HCT116 (cell line): ENCODE measurements around the gene LORICRIN. TPM values are rescaled to one million over a fixed set of nuclear protein-coding genes. Genes with fewer than 3 reads are reported as not detected.

ENCODE experiments used
- ATAC-seq: fragments of 200-7000 bp; cut with Tn5 transposase; 2 replicates; pipeline ENCODE4 v1.9.1; 2020; ENCODE audit warnings: mild to moderate bottlenecking, moderate library complexity
- BruUV-seq: library from RNA; stranded (reverse); fragments of 400-500 nt; replicated peaks from 2 replicates; lab custom pipeline; 2021; lab: Mats Ljungman, UMichigan
- CTCF ChIA-PET: fragments of 300-600 bp; sonication (Branson Sonifier 250); formaldehyde crosslinking; loops from one replicate; lab custom pipeline; 2021; ENCODE audit warnings: antibody characterized with exemption; lab: Charles Lee
- POLR2A ChIA-PET: fragments of 300-600, 350-600 bp; sonication (Branson Sonifier 250); formaldehyde crosslinking; loops from one replicate; lab custom pipeline; 2021; ENCODE audit warnings: antibody characterized with exemption; lab: Charles Lee
- RAD21 ChIA-PET, 2 experiments: fragments of 300-600 bp; sonication (Branson Sonifier 250); formaldehyde crosslinking; loops; one replicate each; lab custom pipeline; 2023; ENCODE audit warnings: low total read pairs in 2 of 2; ENCODE audit not compliant: uncharacterized antibody in 2 of 2, unreplicated experiment in 2 of 2, low non-redundant PET in 1 of 2; lab: Charles Lee
- DNase-seq: peaks from one replicate; pipeline ENCODE4 v3.0.0-alpha.2; 2010; ENCODE audit warnings: low read depth, low spot score
- H2AFZ ChIP-seq: fragments of 200-600 bp; shearing (Covaris generic), sonication (generic); 2 replicates; pipeline ENCODE4 v1.6.1; 2017; ENCODE audit warnings: low read depth, mixed run types, mixed read lengths, antibody characterized with exemption, low read length; ENCODE audit not compliant: poor library complexity, severe bottlenecking
- H3K27ac ChIP-seq: 2 replicates; pipeline ENCODE4 v1.5.1; 2012; ENCODE audit warnings: low read depth, low read length
- H3K27me3 ChIP-seq: fragments of 200-600 bp; sonication (generic); 2 replicates; pipeline ENCODE4 v1.6.1; 2016; ENCODE audit warnings: mixed run types, low read length, mixed read lengths; ENCODE audit not compliant: insufficient read depth
- H3K36me3 ChIP-seq, 2 experiments: fragments of 200-500 bp in 1 of 2; fragments of 200-600 bp in 1 of 2; sonication (Bioruptor generic) in 1 of 2; sonication (generic) in 1 of 2; 2 replicates each; pipeline versions ENCODE4 v1.5.1 to v1.6.1; 2014 to 2016; ENCODE audit warnings: low read length in 2 of 2, inconsistent platforms in 1 of 2, mixed read lengths in 1 of 2, mixed run types in 1 of 2; ENCODE audit not compliant: insufficient read depth in 2 of 2, control insufficient read depth in 1 of 2
- H3K4me1 ChIP-seq, 2 experiments: fragments of 200-600 bp in 1 of 2; sonication (generic) in 1 of 2; 2 replicates each; pipeline versions ENCODE4 v1.5.1 to v1.6.1; 2012 to 2017; ENCODE audit warnings: low read length in 2 of 2, inconsistent platforms in 1 of 2, mild to moderate bottlenecking in 1 of 2, mixed read lengths in 1 of 2, mixed run types in 1 of 2, moderate library complexity in 1 of 2; ENCODE audit not compliant: insufficient read depth in 2 of 2, control insufficient read depth in 1 of 2
- H3K4me2 ChIP-seq: fragments of 200-600 bp; sonication (generic); 2 replicates; pipeline ENCODE4 v1.6.1; 2017; ENCODE audit warnings: mixed run types, low read length, mixed read lengths
- H3K4me3 ChIP-seq, 2 experiments: fragments of 200-600 bp in 1 of 2; sonication (generic) in 1 of 2; replicated peaks in 1 of 2; 2 replicates each; pipeline ENCODE4 v1.5.1; 2011 to 2016; ENCODE audit warnings: low read length in 2 of 2, control low read depth in 1 of 2, low read depth in 1 of 2, mild to moderate bottlenecking in 1 of 2, mixed read lengths in 1 of 2, mixed run types in 1 of 2
- H3K79me2 ChIP-seq: fragments of 200-600 bp; sonication (generic); 2 replicates; pipeline ENCODE4 v1.6.1; 2017; ENCODE audit warnings: mild to moderate bottlenecking, mixed run types, low read length, moderate library complexity, mixed read lengths; ENCODE audit not compliant: insufficient read depth
- H3K9ac ChIP-seq: fragments of 200-600 bp; sonication (generic); 2 replicates; pipeline ENCODE4 v1.6.1; 2016; ENCODE audit warnings: low read length, mixed read lengths
- H3K9me2 ChIP-seq: fragments of 200-600 bp; sonication (generic), shearing (Covaris generic); 2 replicates; pipeline ENCODE4 v1.6.1; 2017; ENCODE audit warnings: mixed run types, mild to moderate bottlenecking, moderate library complexity; ENCODE audit not compliant: insufficient read depth
- H3K9me3 ChIP-seq, 2 experiments: fragments of 200-500 bp in 1 of 2; fragments of 200-600 bp in 1 of 2; sonication (Bioruptor generic) in 1 of 2; sonication (generic) in 1 of 2; 2 replicates each; pipeline ENCODE4 v1.6.1; 2014 to 2017; ENCODE audit warnings: low read length in 2 of 2, mixed read lengths in 2 of 2, inconsistent platforms in 1 of 2, low read depth in 1 of 2, mild to moderate bottlenecking in 1 of 2, mixed run types in 1 of 2, moderate library complexity in 1 of 2; ENCODE audit not compliant: control insufficient read depth in 1 of 2, insufficient read depth in 1 of 2
- H4K20me1 ChIP-seq: fragments of 200-600 bp; sonication (generic), shearing (Covaris generic); 2 replicates; pipeline ENCODE4 v1.6.1; 2017; ENCODE audit warnings: mixed run types, mild to moderate bottlenecking, moderate library complexity; ENCODE audit not compliant: insufficient read depth
- ELF1 ChIP-seq: IDR thresholded peaks from 2 replicates; pipeline ENCODE4 v1.6.1; 2012; ENCODE audit warnings: low read depth, borderline replicate concordance
- EZH2phosphoT487 ChIP-seq: fragments of 200-600 bp; IDR thresholded peaks from 2 replicates; pipeline ENCODE4 v1.6.1; 2018; ENCODE audit warnings: antibody characterized with exemption, borderline replicate concordance
- FOSL1 ChIP-seq: IDR thresholded peaks from 2 replicates; pipeline ENCODE4 v1.6.1; 2012; ENCODE audit warnings: low read depth
- RAD21 ChIP-seq: IDR thresholded peaks from 2 replicates; pipeline ENCODE4 v1.6.1; 2012; ENCODE audit warnings: low read depth, mild to moderate bottlenecking
- YY1 ChIP-seq: IDR thresholded peaks from 2 replicates; pipeline ENCODE4 v1.6.1; 2011; ENCODE audit warnings: low read length, low read depth, moderate library complexity, mild to moderate bottlenecking; ENCODE audit not compliant: insufficient replicate concordance; ENCODE audit errors: extremely low read depth
- ZFX ChIP-seq: fragments of 450-650 bp; IDR thresholded peaks from 2 replicates; pipeline ENCODE4 v1.6.1; 2017
- intact Hi-C: fragments of 100-400 bp; cut with micrococcal nuclease; formaldehyde crosslinking; loops from 2 replicates; pipeline ENCODE4 v1.10.0; 2022
- total RNA-seq: library from RNA; stranded (reverse); gene quantifications from one replicate; pipeline ENCODE4 v1.2.1, GENCODE V29; 2021; ENCODE audit not compliant: unreplicated experiment
- TF ChIP-seq, protein P1 (sequence below): IDR thresholded peaks from 2 replicates; pipeline ENCODE4 v1.6.1; 2011; ENCODE audit warnings: mild to moderate bottlenecking, low read length, moderate library complexity; ENCODE audit not compliant: insufficient replicate concordance; ENCODE audit errors: extremely low read depth
- TF ChIP-seq, protein P2 (sequence below): IDR thresholded peaks from 2 replicates; pipeline ENCODE4 v1.6.1; 2012; ENCODE audit warnings: low read depth

LORICRIN gene
- total RNA-seq, 1 experiment from 2014 or later, result not detected

DNA sequence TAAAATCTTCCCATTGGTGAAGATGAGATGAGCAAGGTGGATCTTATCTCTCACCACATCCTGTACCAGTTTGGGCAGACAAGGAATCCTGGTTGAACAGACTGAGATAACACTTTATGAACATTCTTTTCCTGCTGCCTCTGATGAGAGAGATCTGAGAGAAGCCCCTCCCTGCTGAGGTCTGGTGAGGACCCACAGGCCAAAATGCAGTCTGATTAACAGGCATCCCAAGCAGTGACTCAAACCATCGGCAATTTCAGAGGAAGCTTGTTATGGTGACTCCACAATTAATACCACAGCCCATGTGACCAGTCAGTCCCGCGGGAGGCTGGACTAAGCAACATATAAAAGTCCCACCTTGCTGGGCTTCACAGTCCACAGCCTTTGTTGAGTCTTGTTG is 42.3 kb upstream of the LORICRIN start, which contains the start of gene PRR9:
PRR9 (plus strand) TSS at position 373 of the 400 bp plus-strand sequence. CDS start 561 bp downstream, outside the sequence.
- Histone ChIP-seq H2AFZ (no peak within 1 kb of the TSS), H3K4me2 (no peak within 1 kb of the TSS), H4K20me1 (no peaks in the 10 kb centered on the region), H3K9me2 (no peaks in the 10 kb centered on the region), H3K9me3 (no peaks in the 10 kb centered on the region), H3K36me3 (no peaks in the 10 kb centered on the region), H3K4me1 (no peaks in the 10 kb centered on the region), H3K27ac (no peak within 1 kb of the TSS), H3K4me3 (no peak within 1 kb of the TSS), H3K9ac (no peak within 1 kb of the TSS), H3K79me2 (no peaks in the 10 kb centered on the region), H3K27me3 (peaks cover 42% of the 10 kb centered on the region)
- ChIA-PET RAD21 (no interaction called here), POLR2A (no interaction called here), CTCF (no interaction called here)
- intact Hi-C loops, result no loop called here
- no peak for TF ChIP-seq FOSL1
- no peak for TF ChIP-seq YY1
- TF ChIP-seq ELF1, result no peak
- no peak for TF ChIP-seq EZH2phosphoT487
- TF ChIP-seq, protein P1, sequence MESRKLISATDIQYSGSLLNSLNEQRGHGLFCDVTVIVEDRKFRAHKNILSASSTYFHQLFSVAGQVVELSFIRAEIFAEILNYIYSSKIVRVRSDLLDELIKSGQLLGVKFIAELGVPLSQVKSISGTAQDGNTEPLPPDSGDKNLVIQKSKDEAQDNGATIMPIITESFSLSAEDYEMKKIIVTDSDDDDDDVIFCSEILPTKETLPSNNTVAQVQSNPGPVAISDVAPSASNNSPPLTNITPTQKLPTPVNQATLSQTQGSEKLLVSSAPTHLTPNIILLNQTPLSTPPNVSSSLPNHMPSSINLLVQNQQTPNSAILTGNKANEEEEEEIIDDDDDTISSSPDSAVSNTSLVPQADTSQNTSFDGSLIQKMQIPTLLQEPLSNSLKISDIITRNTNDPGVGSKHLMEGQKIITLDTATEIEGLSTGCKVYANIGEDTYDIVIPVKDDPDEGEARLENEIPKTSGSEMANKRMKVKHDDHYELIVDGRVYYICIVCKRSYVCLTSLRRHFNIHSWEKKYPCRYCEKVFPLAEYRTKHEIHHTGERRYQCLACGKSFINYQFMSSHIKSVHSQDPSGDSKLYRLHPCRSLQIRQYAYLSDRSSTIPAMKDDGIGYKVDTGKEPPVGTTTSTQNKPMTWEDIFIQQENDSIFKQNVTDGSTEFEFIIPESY, result no peak
- no peak for TF ChIP-seq RAD21
- no peak for TF ChIP-seq ZFX
- TF ChIP-seq, protein P2, sequence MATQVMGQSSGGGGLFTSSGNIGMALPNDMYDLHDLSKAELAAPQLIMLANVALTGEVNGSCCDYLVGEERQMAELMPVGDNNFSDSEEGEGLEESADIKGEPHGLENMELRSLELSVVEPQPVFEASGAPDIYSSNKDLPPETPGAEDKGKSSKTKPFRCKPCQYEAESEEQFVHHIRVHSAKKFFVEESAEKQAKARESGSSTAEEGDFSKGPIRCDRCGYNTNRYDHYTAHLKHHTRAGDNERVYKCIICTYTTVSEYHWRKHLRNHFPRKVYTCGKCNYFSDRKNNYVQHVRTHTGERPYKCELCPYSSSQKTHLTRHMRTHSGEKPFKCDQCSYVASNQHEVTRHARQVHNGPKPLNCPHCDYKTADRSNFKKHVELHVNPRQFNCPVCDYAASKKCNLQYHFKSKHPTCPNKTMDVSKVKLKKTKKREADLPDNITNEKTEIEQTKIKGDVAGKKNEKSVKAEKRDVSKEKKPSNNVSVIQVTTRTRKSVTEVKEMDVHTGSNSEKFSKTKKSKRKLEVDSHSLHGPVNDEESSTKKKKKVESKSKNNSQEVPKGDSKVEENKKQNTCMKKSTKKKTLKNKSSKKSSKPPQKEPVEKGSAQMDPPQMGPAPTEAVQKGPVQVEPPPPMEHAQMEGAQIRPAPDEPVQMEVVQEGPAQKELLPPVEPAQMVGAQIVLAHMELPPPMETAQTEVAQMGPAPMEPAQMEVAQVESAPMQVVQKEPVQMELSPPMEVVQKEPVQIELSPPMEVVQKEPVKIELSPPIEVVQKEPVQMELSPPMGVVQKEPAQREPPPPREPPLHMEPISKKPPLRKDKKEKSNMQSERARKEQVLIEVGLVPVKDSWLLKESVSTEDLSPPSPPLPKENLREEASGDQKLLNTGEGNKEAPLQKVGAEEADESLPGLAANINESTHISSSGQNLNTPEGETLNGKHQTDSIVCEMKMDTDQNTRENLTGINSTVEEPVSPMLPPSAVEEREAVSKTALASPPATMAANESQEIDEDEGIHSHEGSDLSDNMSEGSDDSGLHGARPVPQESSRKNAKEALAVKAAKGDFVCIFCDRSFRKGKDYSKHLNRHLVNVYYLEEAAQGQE, result no peak
- no TSS peak for BruUV-seq
- DNase-seq (no peak), ATAC-seq (no peak)
